CD4-positive, alpha-beta T cell treated with Interleukin-15 for 4 hours (primary cell): ENCODE results near the gene GTF2I.
"Not testable (repeated sequence)": the region's sequence is repeated elsewhere in the genome, so short reads cannot be mapped to it uniquely, and the experiment has no call there.

Source experiments
- DNase-seq: peaks from one replicate; pipeline ENCODE4 v3.0.0-alpha.2; 2020; ENCODE audit warnings: low spot score

The GTF2I gene

GRCh38 chr7:74779053-74779452 is 121.5 kb downstream of the GTF2I start:
- DNase-seq: not testable (repeated sequence)

- not testable (repeated sequence) for DNase-seq
These were observed 124.2 kb downstream of the GTF2I start for GRCh38 chr7:74781746-74782145.

- not testable (repeated sequence) for DNase-seq
These were observed 126.1 kb downstream of the GTF2I start for GRCh38 chr7:74783595-74783994.

- peak; percentile 96 for DNase-seq
These were observed 131.0 kb downstream of the GTF2I start for GRCh38 chr7:74788369-74789150.

GRCh38 chr7:74789200-74789736 is 131.8 kb downstream of the GTF2I start:
- not testable (repeated sequence) for DNase-seq

GRCh38 chr7:74797848-74798622 is 140.5 kb downstream of the GTF2I start:
- not testable (repeated sequence) for DNase-seq

- DNase-seq: not testable (repeated sequence)
These were observed 141.1 kb downstream of the GTF2I start for GRCh38 chr7:74798644-74799043.
